GM21447 (cell line): ENCODE data around the gene MYH14.

Experiments
- ATAC-seq: cut with Tn5 transposase; IDR thresholded peaks from one replicate; pipeline ENCODE4 v1.9.1; 2021; ENCODE audit not compliant: unreplicated experiment

The MYH14 gene

DNA sequence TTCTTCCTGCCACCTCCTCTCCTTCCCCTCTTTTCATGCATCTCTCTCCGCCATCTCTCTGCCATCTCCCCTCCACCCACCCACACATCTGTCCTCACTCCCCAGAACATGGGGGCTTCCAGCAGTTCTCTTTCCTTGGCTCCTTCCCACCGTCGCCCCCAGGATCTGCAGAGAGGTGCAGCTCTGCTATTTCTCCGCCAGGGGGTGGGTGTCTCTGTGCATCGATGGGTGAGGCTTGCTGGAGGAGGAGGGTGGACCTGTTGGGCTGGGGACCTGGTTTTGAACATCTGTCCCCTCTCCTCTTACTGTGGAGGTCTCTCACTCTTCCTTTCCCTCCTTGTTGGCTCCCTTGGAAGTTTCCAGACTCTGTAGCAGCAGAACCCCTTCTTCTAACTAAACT is 51.7 kb downstream of the MYH14 start:
- ATAC-seq: no peak

DNA sequence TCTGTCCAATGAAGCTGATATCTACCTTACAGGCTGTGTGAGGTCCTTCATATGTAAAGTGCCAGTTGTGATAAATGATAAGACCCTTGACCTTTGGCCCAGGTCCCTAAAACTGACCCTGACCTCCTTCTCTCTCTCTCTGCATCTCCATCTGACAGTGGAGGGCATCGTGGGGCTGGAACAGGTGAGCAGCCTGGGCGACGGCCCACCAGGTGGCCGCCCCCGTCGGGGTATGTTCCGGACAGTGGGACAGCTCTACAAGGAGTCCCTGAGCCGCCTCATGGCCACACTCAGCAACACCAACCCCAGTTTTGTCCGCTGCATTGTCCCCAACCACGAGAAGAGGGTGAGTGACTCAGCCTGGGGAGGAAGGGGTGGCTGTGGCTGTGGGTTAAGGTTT is 53.7 kb downstream of the MYH14 start:
- ATAC-seq: no peak

DNA sequence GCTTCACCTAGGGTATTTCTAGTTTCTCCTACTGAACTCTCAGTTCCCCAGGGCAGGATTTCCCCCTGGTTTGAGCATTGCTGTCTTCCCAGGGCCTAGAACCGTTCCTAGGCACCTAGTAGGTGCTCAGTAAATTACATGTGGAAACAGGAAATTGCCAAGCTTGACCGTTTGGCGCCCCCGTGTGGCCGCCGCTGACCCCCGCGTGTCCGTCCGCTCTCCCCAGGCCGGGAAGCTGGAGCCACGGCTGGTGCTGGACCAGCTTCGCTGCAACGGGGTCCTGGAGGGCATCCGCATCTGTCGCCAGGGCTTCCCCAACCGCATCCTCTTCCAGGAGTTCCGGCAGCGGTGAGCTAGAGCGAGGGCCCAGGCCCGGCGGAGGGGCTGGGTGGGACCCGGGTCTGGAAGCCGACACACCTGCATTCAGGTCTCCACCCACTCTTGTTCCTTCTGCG is 55.5 kb downstream of the MYH14 start:
- no peak for ATAC-seq

DNA sequence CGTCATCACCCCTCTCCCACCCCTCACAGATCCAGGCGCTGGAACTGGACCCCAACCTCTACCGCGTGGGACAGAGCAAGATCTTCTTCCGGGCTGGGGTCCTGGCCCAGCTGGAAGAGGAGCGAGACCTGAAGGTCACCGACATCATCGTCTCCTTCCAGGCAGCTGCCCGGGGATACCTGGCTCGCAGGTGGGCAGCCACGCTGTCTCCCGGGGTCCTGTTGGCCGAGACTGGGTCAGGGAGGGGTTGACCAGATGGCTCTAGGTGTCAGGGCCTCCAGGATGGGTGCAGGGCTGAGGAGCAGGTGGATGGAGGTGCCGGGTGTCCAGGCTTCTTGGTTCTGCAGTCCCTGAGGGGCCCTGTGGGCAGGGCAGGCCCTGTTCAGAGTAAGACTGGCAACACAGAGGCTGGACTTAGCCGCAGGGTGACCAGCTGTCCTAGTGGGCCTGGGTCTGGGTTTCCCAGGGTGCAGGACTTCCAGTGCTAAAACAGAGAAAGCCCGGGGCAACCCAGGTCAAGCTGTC is 58.1 kb downstream of the MYH14 start:
- no peak for ATAC-seq

DNA sequence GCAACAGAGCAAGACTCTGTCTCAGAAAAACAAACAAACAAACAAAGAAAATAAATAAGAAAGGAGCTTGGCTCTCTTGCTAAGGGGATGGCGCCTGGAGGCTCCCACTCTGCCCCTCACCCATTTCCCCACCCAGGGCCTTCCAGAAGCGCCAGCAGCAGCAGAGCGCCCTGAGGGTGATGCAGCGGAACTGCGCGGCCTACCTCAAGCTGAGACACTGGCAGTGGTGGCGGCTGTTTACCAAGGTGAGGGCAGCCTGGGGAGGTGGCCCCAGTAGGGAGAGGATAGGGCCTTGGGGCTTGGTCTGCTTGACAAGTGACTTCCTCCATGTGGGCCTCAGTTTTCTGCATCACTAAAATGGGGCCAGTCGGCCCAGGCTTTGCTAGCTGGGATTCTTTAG is 59.8 kb downstream of the MYH14 start:
- ATAC-seq: no peak

DNA sequence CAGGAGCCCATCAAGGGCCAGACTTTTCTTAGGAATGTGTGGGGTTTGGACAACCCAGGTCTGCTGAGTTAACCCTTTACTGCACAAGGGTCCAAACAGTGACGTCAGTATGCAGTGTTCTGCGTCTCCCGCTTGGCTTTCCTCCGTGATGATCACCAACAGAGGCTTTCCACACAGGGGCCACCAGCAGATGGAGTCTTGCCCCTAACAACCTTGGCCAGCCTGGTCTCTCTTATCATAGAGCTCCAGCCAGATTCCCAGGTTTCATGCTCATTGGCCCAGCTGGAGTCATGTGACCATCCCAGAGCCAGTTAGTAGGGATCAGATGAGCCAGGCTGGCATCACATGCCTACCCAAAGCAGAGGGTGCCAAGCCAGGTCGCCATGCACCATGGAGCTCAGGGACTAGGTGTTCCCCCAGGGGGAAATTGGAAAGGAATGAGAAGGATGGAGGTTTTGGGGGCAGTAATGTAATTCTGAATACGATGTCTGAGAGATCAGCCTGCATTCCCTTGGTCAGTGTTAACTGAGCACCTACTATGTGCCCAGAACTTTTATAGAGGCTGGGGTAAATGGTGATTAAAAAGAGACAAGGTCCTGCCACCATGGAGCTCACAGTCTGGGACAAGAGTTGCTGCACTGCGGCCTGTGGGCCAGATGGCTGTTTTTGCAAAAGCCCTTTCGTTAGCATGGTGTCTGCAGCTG is 61.2 kb downstream of the MYH14 start:
- no peak for ATAC-seq

DNA sequence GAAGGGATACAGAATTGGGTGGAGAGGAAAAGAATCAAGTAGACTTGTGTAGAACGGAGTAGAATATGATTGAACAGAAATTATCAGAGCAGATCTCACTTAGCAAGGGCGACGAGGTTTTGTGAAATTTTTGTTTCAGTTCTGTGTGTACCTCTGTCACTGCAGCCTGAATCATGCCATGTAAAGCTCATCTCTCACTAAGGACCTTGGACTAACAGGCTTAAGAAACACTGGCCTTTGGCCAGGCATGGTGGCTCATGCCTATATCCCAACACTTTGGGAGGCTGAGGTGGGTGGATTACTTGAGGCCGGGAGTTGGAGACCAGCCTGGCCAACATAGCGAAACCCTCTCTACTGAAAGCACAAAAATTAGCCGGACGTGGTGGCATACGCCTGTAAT is 62.6 kb downstream of the MYH14 start:
- ATAC-seq: no peak

DNA sequence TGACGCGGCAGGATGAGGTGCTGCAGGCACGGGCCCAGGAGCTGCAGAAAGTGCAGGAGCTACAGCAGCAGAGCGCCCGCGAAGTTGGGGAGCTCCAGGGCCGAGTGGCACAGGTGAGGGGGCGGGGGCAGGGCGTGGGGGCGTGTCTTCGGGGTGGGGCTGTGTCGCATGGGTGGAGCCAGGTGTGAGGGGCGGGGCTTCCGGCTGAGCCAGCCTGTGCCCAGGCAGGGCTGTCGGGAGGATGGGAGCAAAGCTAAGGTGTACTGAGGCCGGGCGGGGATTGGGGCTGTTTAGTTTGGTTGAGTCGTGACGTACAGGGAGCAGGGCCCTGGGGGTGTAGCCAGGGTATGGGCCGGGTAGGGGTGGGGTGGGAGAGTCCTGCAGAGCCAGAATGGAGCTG is 63.5 kb downstream of the MYH14 start:
- no peak for ATAC-seq

DNA sequence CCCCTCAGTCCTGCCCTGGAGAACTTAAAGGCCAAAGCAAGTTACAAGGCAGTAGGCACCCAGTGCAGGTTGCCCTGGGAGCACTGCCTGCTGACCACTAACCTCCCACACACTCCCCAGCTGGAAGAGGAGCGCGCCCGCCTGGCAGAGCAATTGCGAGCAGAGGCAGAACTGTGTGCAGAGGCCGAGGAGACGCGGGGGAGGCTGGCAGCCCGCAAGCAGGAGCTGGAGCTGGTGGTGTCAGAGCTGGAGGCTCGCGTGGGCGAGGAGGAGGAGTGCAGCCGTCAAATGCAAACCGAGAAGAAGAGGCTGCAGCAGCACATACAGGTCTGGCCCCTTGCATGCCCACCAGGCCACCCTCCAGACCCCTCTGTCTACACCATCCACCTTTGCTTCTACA is 64.6 kb downstream of the MYH14 start:
- no peak for ATAC-seq

DNA sequence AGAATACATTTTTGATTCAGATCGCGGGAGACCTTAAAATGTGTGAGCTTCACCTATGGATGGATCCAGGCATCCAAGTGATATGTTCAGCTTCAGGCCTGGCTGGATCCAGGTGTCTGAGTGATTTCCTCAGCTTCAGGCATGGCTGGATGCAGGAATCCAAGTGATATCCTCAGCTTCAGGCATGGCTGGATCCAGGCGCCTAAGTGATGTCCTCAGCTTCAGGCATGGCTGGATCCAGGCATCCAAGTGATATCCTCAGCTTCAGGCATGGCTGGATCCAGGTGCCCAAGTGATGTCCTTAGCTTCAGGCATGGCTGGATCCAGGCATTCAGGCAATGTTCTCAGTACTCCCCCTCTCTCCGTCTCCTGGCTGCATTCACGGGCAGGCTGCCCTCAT is 65.1 kb downstream of the MYH14 start:
- ATAC-seq: no peak

DNA sequence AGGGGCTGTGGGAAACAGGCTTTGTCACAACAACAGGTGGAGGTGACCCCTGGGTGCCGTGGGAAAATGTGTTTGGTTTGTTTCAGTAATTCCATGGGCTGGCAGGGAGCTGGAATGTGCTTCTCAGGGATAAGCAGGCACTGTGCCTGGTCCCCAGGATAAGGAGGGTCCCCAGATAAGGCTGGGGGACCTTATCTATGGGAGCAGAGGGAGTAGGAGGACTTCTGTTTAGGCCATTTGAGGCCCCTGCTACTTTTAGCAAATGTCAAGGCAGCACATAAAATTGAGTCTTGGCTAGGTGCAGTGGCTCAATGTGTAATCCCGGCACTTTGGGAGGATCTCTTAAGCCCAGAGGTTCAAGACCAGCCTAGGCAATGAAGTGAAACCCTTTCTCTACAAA is 66.2 kb downstream of the MYH14 start:
- no peak for ATAC-seq

DNA sequence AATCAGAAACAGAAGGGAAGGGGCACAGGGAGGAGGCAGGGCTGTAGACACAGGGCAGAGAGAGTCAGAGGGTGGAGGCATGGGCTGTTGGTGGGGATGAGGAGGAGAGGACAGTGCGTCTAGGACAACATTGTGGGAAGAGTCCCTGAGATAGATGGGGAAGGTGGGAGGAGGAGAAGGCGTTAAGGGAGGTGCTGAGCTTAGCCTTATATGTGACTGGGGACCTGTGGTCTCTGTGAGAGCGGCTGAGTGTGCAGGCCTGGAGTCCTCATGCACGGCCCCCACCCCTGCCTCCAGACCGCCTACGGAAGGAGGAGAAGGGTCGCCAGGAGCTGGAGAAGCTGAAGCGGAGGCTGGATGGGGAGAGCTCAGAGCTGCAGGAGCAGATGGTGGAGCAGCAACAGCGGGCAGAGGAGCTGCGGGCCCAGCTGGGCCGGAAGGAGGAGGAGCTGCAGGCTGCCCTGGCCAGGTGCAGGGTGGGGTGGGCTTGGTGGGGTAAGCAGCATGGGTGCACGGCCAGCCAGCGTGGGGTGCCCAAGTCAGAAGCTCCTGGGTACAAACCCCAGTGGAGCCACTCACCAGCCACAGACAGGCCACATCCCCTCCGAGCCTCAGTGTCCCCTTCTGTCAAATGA is 69.0 kb downstream of the MYH14 start:
- ATAC-seq: no peak

DNA sequence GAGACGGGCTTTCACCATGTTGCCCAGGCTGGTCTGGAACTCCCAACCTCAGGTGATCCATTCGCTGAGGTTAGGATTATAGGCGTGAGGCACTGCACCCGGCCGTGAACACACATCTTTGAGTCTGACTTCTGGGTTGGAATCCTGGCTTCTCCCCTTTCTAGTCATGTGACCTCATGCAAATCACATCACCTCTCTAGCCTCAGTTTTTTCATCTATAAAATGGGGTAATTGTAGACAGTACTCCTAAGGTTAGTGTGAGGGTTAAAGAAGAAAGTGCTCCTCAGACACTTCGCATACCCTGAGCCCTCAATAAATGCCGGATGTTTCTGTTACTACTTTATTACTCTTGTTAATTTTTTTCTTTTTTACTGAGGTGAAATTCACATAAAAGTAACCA is 70.4 kb downstream of the MYH14 start:
- ATAC-seq: no peak

DNA sequence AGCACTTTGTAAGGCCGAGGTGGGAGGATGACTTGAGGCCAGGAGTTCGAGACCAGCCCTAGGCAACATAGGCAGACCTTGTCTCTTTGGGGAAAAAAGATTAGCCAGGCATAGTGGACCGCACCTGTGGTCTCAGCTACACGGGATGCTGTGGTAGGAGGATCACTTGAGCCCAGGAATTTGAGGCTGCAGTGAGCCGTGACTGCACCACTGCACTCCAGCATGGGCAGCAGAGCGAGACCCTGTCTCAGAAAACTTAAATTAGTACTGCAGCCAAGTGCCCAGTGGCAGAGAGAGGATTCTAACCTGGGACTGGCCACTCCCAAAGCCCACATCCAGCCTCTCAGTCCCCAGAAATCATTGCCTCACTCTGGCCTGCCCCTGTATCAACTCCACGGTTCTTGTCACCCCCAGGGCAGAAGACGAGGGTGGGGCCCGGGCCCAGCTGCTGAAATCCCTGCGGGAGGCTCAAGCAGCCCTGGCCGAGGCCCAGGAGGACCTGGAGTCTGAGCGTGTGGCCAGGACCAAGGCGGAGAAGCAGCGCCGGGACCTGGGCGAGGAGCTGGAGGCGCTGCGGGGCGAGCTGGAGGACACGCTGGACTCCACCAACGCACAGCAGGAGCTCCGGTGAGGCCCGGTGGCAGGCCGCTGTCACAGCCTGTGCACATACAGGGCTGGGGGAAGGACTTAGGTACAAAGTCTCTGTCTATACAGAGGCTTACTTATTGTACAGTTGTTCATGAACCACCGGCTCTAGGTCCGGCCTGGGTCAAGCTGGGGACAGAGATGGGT is 72.4 kb downstream of the MYH14 start:
- ATAC-seq: no peak

DNA sequence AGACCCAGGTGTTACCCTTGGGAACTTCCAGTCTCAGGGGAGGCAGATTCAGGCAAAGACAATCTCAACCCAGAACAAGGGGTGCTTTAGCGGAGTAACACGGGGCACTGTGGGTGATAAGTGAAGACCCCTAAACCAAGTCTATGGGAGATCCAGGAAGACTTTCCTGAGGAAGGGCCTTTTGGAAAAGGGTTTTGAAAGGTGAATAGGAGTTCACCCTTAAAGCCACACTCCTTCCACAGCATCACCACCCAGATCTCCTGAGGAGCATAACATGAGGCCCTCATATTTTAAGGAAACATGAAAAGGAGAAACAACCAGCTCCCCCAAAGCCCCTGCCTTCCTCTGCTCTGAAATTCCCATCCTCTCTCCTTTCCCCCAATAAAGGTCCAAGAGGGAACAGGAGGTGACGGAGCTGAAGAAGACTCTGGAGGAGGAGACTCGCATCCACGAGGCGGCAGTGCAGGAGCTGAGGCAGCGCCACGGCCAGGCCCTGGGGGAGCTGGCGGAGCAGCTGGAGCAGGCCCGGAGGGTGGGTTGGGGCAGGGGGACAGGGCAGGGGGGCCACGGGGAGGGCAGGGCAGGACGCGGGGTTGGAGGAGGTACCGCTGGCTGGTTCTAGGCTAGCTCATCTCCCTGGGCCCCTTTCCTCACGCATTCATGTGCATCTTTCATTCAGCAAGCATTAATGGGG is 73.1 kb downstream of the MYH14 start:
- ATAC-seq: no peak

DNA sequence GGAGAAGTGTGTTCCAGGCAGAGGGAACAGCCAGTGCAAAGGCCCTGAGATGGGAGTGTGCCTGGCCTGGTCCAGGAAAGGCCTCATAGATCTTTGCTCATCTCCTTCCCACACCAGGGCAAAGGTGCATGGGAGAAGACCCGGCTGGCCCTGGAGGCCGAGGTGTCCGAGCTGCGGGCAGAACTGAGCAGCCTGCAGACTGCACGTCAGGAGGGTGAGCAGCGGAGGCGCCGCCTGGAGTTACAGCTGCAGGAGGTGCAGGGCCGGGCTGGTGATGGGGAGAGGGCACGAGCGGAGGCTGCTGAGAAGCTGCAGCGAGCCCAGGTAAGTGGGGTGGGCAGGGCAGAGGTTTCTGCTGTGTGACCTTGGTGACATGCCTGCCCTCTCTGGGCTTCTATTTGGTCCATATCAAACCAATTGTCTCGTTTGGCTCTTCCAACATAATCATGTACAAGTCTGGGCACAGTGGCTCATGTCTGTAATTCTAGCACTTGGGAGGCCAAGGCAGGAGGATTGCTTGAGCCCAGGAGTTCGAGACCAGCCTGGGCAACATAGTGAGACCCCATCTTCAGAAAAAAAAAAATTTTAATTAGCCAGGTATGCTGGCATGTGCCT is 74.7 kb downstream of the MYH14 start:
- no peak for ATAC-seq

DNA sequence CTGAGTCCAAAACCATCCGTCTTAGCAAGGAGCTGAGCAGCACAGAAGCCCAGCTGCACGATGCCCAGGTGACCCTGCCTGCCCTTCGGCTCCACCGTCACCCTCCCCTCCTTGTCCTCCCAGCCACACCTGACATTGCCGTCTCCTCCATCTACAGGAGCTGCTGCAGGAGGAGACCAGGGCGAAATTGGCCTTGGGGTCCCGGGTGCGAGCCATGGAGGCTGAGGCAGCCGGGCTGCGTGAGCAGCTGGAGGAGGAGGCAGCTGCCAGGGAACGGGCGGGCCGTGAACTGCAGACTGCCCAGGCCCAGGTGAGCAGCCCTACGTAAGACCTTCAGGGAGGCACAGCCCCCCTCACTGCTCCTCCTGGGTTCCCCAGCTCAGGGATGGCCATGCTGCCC is 76.7 kb downstream of the MYH14 start:
- ATAC-seq: no peak

DNA sequence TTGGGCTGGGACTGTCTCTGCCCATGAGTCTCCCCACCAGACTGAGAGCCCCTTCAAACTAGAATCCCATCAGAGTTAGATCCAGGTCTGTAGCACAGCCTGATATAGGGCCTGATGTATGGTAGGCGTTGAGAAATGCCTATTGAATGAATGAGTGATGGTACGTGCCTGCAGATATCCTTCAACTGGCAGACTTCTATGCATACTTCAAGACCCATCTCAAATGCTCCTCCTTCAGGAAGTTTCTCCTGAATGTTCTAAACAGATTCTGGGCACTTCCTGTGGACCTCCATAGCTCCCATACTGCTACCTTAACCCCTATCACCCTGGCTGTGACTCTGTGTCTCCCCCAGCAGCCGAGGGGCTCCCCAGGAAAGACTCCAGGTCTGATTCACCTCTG is 77.6 kb downstream of the MYH14 start:
- no peak for ATAC-seq

DNA sequence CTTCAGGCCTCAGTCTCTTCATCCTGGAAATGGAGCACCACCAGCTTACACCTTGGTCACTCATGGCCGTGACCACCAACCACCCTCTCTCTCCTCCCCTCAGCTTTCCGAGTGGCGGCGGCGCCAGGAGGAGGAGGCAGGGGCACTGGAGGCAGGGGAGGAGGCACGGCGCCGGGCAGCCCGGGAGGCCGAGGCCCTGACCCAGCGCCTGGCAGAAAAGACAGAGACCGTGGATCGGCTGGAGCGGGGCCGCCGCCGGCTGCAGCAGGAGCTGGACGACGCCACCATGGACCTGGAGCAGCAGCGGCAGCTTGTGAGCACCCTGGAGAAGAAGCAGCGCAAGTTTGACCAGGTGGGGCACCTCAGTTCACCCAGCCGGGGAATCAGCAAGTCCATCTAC is 78.1 kb downstream of the MYH14 start:
- ATAC-seq: no peak

DNA sequence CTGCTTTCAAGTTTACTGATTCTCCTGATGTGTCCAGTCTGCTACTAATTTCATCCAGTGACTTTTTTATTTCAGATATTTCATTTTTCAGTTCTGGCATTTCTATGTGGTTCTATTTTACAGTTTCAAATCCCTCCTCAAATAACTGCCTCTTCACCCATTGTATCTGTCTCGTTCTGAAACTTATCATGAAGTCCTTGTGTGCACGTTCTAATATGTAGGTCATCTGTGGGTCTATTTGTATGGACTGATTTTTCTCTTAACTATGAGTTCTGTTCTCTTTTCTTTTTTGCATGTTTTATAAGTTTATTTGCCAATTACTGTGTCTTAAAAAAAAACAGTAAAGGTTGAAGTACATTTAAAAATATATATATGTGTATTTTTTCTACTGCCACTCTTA is 82.4 kb downstream of the MYH14 start:
- no peak for ATAC-seq

DNA sequence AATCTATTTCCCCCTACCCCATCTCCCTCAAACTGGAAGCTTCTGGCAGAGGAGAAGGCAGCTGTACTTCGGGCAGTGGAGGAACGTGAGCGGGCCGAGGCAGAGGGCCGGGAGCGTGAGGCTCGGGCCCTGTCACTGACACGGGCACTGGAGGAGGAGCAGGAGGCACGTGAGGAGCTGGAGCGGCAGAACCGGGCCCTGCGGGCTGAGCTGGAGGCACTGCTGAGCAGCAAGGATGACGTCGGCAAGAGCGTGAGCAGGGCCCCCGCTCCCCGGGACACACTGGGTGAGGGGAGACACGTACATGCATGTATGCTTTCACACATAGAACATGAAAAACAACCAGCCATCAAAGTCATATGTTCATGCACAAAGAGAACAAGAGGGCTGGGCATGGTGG is 83.0 kb downstream of the MYH14 start:
- ATAC-seq: no peak
